Fibroblast of mammary gland (primary cell): ENCODE data around the gene ADGRB2.
A peak's percentile ranks its signal among the peaks of the same experiment; 100 is the strongest.

Experiments used
- DNase-seq: peaks from one replicate; pipeline ENCODE4 v3.0.0-alpha.2; 2010; ENCODE audit warnings: low read depth
- H3K4me3 ChIP-seq: 2 replicates; pipeline ENCODE4 v1.5.1; 2011; ENCODE audit warnings: low read depth, mild to moderate bottlenecking, low read length, moderate library complexity; ENCODE audit not compliant: control insufficient read depth
- CTCF ChIP-seq: conservative IDR thresholded peaks from 2 replicates; pipeline ENCODE4 v1.5.1; 2011; ENCODE audit warnings: low read depth, low read length, inconsistent platforms; ENCODE audit not compliant: control insufficient read depth, insufficient read depth

ADGRB2 gene

GRCh38 chr1:31717341-31717740, 46.8 kb downstream of the ADGRB2 start:
- no peak for DNase-seq
- no peak for TF ChIP-seq CTCF
- no peak overlapping the region for H3K4me3 ChIP-seq

DNA sequence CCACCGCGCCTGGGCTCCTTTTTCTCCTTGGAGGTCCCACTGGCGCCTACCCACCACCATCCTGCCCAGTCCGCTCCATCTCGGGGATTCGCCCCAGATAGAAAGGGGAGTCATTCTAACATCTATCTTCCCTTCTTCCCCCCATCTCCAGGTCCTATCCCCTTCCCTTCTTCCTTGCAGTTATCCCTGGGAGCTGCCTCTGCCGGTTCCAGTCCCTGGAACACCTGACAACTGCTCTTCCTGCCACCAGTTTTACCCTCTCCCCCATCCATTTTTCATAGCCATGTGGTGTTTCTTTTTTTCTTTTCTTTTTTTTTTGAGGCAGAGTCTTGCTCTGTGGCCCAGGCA, 48.3 kb downstream of the ADGRB2 start:
- peak overlapping the region; percentile 38 for H3K4me3 ChIP-seq
- DNase-seq: no peak
- TF ChIP-seq CTCF: no peak

DNA sequence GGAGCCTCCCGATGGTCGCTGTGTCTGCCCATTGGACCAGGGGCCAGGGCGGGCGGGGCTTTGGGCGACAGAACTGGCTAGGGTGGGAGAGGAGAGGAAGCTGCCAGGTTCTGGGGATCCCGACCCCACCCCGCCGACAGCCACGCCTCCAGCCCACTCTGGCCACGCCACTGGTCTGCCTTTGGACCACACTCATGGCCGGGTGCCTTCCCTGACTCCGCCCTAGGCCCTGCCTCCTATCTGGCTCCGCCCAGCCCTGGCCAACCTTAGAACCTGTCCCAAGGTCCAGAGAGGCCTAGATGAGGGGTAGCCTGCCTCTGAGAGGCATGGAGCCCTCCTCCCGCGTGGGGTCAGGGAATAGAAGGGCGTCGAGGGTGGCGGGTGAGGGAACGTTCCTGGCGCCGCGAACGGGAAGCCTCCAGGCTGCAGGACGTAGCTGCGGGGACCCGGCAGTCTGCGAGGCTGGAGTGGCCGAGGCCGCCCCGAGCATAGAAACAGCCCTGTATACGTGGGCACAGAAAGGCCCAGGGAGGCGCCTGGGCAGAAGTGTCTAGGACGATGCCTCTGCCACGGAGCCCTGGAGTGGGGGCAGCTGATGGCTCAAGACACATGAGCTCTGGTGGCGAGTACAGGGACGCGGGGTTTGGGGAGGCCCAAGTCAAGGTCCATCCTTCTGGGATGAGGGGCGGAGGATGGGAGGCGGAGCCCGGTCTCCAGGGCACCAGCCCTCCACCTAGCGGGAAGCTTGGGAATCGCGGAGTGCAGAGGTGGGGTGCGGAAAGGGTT, 48.9 kb downstream of the ADGRB2 start:
- DNase-seq: peak; percentile 90
- peak; percentile 85 for TF ChIP-seq CTCF
- peak overlapping the region; percentile 36 for H3K4me3 ChIP-seq

DNA sequence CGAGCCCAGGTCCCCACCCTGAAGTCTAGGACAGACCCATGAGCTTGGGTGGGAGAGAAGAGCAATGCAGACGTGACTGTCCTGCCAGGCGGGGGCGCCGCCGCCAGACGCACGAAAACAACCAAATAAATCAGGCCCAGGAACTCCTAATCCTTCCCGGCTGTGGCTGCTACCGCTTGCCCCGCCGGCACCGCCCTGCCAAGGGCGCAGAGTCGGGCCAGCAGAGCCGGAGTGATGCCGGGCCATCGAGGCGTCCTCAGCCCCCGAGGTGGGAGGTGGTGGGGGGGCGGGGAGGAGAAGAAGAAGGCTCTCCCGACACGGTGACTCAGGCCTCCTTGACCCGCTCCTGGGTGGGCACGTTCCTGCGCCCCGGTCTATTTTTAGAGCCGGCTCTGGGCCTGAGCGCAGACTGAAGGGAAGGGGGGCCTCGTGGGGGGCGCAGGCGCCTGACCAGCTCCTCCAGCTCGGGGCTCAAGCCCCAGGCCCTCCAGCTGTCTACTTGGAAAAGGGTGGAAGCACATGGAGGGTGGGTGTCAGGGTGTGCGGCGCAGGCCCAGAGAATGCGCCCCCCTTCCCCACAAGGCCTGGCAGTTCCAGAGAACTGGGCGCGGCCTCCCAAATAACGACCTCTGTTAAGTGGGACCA, 49.6 kb downstream of the ADGRB2 start:
- H3K4me3 ChIP-seq: peak overlapping the region; percentile 5
- DNase-seq: peak; percentile 74
- TF ChIP-seq CTCF: peak; percentile 39

GRCh38 chr1:31712630-31713029, 51.5 kb downstream of the ADGRB2 start:
- H3K4me3 ChIP-seq: no peak overlapping the region
- peak; percentile 63 for DNase-seq
- no peak for TF ChIP-seq CTCF

GRCh38 chr1:31712068-31712467, 52.1 kb downstream of the ADGRB2 start:
- H3K4me3 ChIP-seq: no peak overlapping the region
- no peak for TF ChIP-seq CTCF
- DNase-seq: peak; percentile 64
